OCI-LY7 (cell line): Measurements from ENCODE around the gene MMAB. TPM values are rescaled to one million over a fixed set of nuclear protein-coding genes. Genes with fewer than 3 reads are reported as not detected.

Experiments used
- BruUV-seq: library from RNA; stranded (reverse); fragments of 400-500 nt; replicated peaks from 2 replicates; lab custom pipeline; 2021; lab: Mats Ljungman, UMichigan
- CTCF ChIA-PET: fragments of 300-600 bp; sonication (Branson Sonifier 250); formaldehyde crosslinking; loops from one replicate; lab custom pipeline; 2022; ENCODE audit warnings: antibody characterized with exemption; ENCODE audit not compliant: unreplicated experiment; lab: Charles Lee
- POLR2A ChIA-PET: fragments of 300-600 bp; sonication (Branson Sonifier 250); formaldehyde crosslinking; loops from one replicate; lab custom pipeline; 2022; ENCODE audit warnings: antibody characterized with exemption; lab: Charles Lee
- DNase-seq: peaks from one replicate; pipeline ENCODE4 v3.0.0-alpha.2; 2015; ENCODE audit warnings: low spot score
- H2AFZ ChIP-seq: fragments of 200-600 bp; sonication (generic), shearing (Covaris generic); 2 replicates; pipeline ENCODE4 v1.6.1; 2014; ENCODE audit warnings: mild to moderate bottlenecking, antibody characterized with exemption, low read length, moderate library complexity
- H3K27ac ChIP-seq: fragments of 200-600 bp; sonication (generic); 2 replicates; pipeline ENCODE4 v1.5.1; 2014; ENCODE audit warnings: mixed run types, low read depth, mild to moderate bottlenecking, moderate library complexity, low read length, inconsistent platforms; ENCODE audit not compliant: poor library complexity, severe bottlenecking
- H3K36me3 ChIP-seq: fragments of 200-600 bp; sonication (generic); 2 replicates; pipeline ENCODE4 v1.6.1; 2014; ENCODE audit warnings: mild to moderate bottlenecking, antibody characterized with exemption, low read length, moderate library complexity, mixed read lengths; ENCODE audit not compliant: insufficient read depth
- H3K4me1 ChIP-seq: fragments of 200-600 bp; sonication (generic); 2 replicates; pipeline ENCODE4 v1.5.1; 2014; ENCODE audit warnings: mild to moderate bottlenecking, low read length; ENCODE audit not compliant: insufficient read depth, poor library complexity, severe bottlenecking
- H3K4me2 ChIP-seq: fragments of 200-600 bp; sonication (generic); 2 replicates; pipeline ENCODE4 v1.6.1; 2014; ENCODE audit warnings: mild to moderate bottlenecking, low read length
- H3K4me3 ChIP-seq: fragments of 200-600 bp; sonication (generic); 2 replicates; pipeline ENCODE4 v1.5.1; 2014; ENCODE audit warnings: mild to moderate bottlenecking, low read depth, low read length; ENCODE audit not compliant: poor library complexity, severe bottlenecking
- H3K79me2 ChIP-seq: fragments of 200-600 bp; sonication (generic); 2 replicates; pipeline ENCODE4 v1.6.1; 2016; ENCODE audit warnings: low read depth, mild to moderate bottlenecking, low read length, moderate library complexity, mixed read lengths; ENCODE audit not compliant: insufficient read depth
- H3K9me2 ChIP-seq: fragments of 200-600 bp; sonication (generic); 2 replicates; pipeline ENCODE4 v1.6.1; 2016; ENCODE audit warnings: mild to moderate bottlenecking, low read length, mixed read lengths; ENCODE audit not compliant: insufficient read depth
- H3K9me3 ChIP-seq: fragments of 200-600 bp; sonication (generic); 2 replicates; pipeline ENCODE4 v1.6.1; 2014; ENCODE audit warnings: mild to moderate bottlenecking, mixed run types, low read length, mixed read lengths
- H4K20me1 ChIP-seq: fragments of 200-600 bp; sonication (generic); 2 replicates; pipeline ENCODE4 v1.6.1; 2014; ENCODE audit warnings: mild to moderate bottlenecking, antibody characterized with exemption, low read length, moderate library complexity, mixed read lengths; ENCODE audit not compliant: insufficient read depth
- EZH2phosphoT487 ChIP-seq: fragments of 200-600 bp; sonication (generic); IDR thresholded peaks from 2 replicates; pipeline ENCODE4 v1.6.1; 2018; ENCODE audit warnings: low read depth, borderline replicate concordance, mild to moderate bottlenecking, mixed run types, antibody characterized with exemption, low read length, moderate library complexity, mixed read lengths
- intact Hi-C: fragments of 100-400 bp; cut with micrococcal nuclease; formaldehyde crosslinking; loops from one replicate; pipeline ENCODE4 v1.10.0; 2022; ENCODE audit not compliant: unreplicated experiment
- total RNA-seq, 2 experiments: library from RNA; depleted of rRNA in 1 of 2; stranded (reverse); fragments of >200 nt in 1 of 2; shearing (Covaris generic) in 1 of 2; gene quantifications; 2 replicates each; pipeline ENCODE4 v1.2.3, GENCODE V29; 2014 to 2022
- TF ChIP-seq, protein P1 (sequence below): fragments of 200-600 bp; sonication (generic); conservative IDR thresholded peaks from 2 replicates; pipeline ENCODE4 v1.5.1; 2014; ENCODE audit warnings: mild to moderate bottlenecking, antibody characterized with exemption, low read length, moderate library complexity, mixed read lengths

Gene MMAB
- total RNA-seq, 2 experiments from 2014 or later, result 59.8 to 90.0 TPM

DNA sequence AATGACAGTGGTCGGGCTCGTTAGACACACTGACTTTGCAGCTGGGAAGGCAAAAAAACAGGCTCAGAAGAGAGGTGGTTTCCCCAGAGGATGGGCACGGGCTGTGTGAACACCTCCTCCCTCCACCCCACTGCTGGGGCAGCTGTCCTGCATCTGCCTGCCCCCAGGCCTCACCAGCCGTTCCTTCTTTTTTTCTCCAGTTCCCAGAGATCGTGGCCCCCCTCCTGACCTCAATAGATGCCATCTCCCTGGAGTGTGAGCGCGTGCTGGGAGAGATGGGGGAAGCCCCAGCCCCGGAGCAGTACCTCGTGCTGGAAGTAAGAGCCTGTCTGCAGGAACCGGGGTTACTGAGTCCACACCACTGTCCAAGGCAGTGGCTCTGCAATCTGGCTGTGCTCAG is 17.7 kb upstream of the MMAB start:
- no peak for TF ChIP-seq EZH2phosphoT487
- TF ChIP-seq, protein P1, sequence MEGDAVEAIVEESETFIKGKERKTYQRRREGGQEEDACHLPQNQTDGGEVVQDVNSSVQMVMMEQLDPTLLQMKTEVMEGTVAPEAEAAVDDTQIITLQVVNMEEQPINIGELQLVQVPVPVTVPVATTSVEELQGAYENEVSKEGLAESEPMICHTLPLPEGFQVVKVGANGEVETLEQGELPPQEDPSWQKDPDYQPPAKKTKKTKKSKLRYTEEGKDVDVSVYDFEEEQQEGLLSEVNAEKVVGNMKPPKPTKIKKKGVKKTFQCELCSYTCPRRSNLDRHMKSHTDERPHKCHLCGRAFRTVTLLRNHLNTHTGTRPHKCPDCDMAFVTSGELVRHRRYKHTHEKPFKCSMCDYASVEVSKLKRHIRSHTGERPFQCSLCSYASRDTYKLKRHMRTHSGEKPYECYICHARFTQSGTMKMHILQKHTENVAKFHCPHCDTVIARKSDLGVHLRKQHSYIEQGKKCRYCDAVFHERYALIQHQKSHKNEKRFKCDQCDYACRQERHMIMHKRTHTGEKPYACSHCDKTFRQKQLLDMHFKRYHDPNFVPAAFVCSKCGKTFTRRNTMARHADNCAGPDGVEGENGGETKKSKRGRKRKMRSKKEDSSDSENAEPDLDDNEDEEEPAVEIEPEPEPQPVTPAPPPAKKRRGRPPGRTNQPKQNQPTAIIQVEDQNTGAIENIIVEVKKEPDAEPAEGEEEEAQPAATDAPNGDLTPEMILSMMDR, result no peak
- no peak for DNase-seq
- CTCF ChIA-PET, result no interaction called here
- H3K4me1 ChIP-seq, result no peaks in the 10 kb centered on the region
- no peaks in the 10 kb centered on the region for H3K79me2 ChIP-seq
- no TSS peak for BruUV-seq
- intact Hi-C loops, result no loop called here
- H3K9me2 ChIP-seq, result no peaks in the 10 kb centered on the region
- no peaks in the 10 kb centered on the region for H4K20me1 ChIP-seq
- no peak overlapping the region for H3K4me3 ChIP-seq
- H3K9me3 ChIP-seq, result no peaks in the 10 kb centered on the region
- no peaks in the 10 kb centered on the region; the same call in 1 of the 2 replicates for H3K36me3 ChIP-seq
- no peak overlapping the region for H3K27ac ChIP-seq
- no peak overlapping the region for H2AFZ ChIP-seq
- POLR2A ChIA-PET, result interaction anchor here (1.0 kb wide), 1 partner anchor 19 kb away, joined by 3 read pairs; no protein-coding TSS in a partner anchor
- no peak overlapping the region for H3K4me2 ChIP-seq

DNA sequence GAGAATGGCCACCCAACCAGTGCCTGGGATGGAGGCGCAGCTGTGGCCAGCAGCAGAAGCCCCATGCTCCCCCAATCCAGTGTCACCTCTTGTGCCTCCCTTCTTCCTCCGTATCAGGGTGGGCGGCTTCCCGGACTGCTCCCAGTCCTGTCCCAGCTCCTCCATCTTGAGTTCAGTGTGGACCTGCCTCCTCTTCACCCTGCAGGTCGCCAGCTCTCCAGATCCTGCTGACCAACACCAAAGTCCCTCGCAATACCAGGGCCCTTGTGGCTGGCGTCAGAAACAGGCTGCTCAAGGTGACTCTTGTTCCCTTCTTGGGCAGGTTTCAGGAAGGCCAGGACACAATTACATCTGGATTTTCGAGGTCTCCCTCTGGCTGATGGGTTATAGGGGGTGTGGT is 17.3 kb upstream of the MMAB start:
- H3K27ac ChIP-seq, result no peak overlapping the region
- TF ChIP-seq, protein P1, result no peak
- no peak for TF ChIP-seq EZH2phosphoT487
- H3K79me2 ChIP-seq, result no peaks in the 10 kb centered on the region
- no peak for DNase-seq
- H2AFZ ChIP-seq, result no peak overlapping the region
- POLR2A ChIA-PET, result interaction anchor here (1.0 kb wide), 1 partner anchor 18 kb away, joined by 3 read pairs; no protein-coding TSS in a partner anchor
- H3K36me3 ChIP-seq, result no peaks in the 10 kb centered on the region; the same call in 1 of the 2 replicates
- H3K4me2 ChIP-seq, result no peak overlapping the region
- BruUV-seq, result no TSS peak
- H3K4me3 ChIP-seq, result no peak overlapping the region
- no peaks in the 10 kb centered on the region for H3K4me1 ChIP-seq
- intact Hi-C loops, result no loop called here
- H4K20me1 ChIP-seq, result no peaks in the 10 kb centered on the region
- no peaks in the 10 kb centered on the region for H3K9me3 ChIP-seq
- CTCF ChIA-PET, result no interaction called here
- no peaks in the 10 kb centered on the region for H3K9me2 ChIP-seq

DNA sequence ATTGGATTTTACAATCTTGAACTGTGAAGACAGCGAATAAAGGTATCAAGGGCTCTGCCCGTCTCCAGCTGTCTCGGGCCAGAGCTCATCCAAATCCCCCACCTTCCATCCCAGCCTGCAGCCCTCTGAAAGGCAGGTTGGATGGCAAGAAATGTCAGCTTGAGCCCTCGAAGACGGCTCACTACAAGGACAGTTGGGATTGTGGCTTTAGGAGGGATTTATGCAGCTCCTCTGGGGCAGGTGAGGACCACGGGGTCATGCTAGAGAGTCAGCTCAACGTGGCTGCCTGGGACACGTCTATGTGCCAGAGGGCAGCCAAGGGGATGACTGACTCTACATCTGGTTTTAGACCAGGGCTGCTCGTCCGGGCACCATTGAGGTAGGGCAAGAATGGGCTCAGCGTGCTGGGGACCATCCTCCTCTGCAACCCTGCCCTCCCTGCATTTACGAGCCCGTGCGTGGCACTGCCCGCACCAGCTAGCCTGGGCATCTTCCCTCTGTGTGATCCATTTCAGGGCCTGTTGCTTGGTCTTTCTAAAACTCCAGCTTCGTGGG is 16.5 kb upstream of the MMAB start:
- CTCF ChIA-PET, result no interaction called here
- intact Hi-C loops, result no loop called here
- H2AFZ ChIP-seq, result no peak overlapping the region
- H3K9me2 ChIP-seq, result no peaks in the 10 kb centered on the region
- POLR2A ChIA-PET, result no interaction called here
- H3K79me2 ChIP-seq, result no peaks in the 10 kb centered on the region
- H3K4me1 ChIP-seq, result no peaks in the 10 kb centered on the region
- H3K36me3 ChIP-seq, result no peaks in the 10 kb centered on the region; the same call in 1 of the 2 replicates
- no peaks in the 10 kb centered on the region for H3K9me3 ChIP-seq
- no peak for DNase-seq
- TF ChIP-seq, protein P1, result no peak
- no peak for TF ChIP-seq EZH2phosphoT487
- H4K20me1 ChIP-seq, result no peaks in the 10 kb centered on the region
- BruUV-seq, result no TSS peak
- H3K4me2 ChIP-seq, result no peak overlapping the region
- H3K27ac ChIP-seq, result no peak overlapping the region
- no peak overlapping the region for H3K4me3 ChIP-seq
